K562 (cell line): Measurements from ENCODE around the gene SPHK2. TPM values are rescaled to one million over a fixed set of nuclear protein-coding genes. Genes with fewer than 3 reads are reported as not detected.
A peak's percentile ranks its signal among the peaks of the same experiment; 100 is the strongest.

ENCODE experiments used
- CUX1 ChIP-seq: fragments of 200-800 bp; sonication (Bioruptor generic); IDR thresholded peaks from 2 replicates; pipeline ENCODE4 v1.6.1; 2016; ENCODE audit warnings: missing genetic modification characterization, missing compliant biosample characterization
- HDAC2 ChIP-seq: fragments of 450-650 bp; IDR thresholded peaks from 2 replicates; pipeline ENCODE4 v1.6.1; 2016; ENCODE audit warnings: mild to moderate bottlenecking
- HDAC8 ChIP-seq: fragments of 450-650 bp; IDR thresholded peaks from 2 replicates; pipeline ENCODE4 v1.6.1; 2016; ENCODE audit warnings: mild to moderate bottlenecking, missing genetic modification characterization, moderate library complexity, missing compliant biosample characterization
- HNRNPH1 ChIP-seq: fragments of 200-400 bp; formaldehyde crosslinking; optimal IDR thresholded peaks from 2 replicates; pipeline ENCODE3; 2017; ENCODE audit warnings: low read depth, mild to moderate bottlenecking, low read length, moderate library complexity
- HOMEZ ChIP-seq: fragments of 250-450 bp; sonication (Bioruptor Pico); IDR thresholded peaks from 2 replicates; pipeline ENCODE4 v1.4.0; 2020; ENCODE audit warnings: mild to moderate bottlenecking, moderate library complexity
- MTA3 ChIP-seq: fragments of 450-650 bp; formaldehyde crosslinking; IDR thresholded peaks from 2 replicates; pipeline ENCODE4 v1.6.1; 2017; ENCODE audit warnings: mild to moderate bottlenecking, borderline replicate concordance
- MYC ChIP-seq, 2 experiments: fragments of 250-450 bp in 1 of 2; sonication (Bioruptor Pico) in 1 of 2; IDR thresholded peaks; 2 replicates each; pipeline versions ENCODE4 v1.5.1 to v1.6.1; 2012 to 2021; ENCODE audit warnings: low read depth in 2 of 2, borderline replicate concordance in 1 of 2, improper control_type of control experiment in 1 of 2, low read length in 1 of 2, mild to moderate bottlenecking in 1 of 2, moderate library complexity in 1 of 2
- NR2F6 ChIP-seq: fragments of 450-650 bp; formaldehyde crosslinking; IDR thresholded peaks from 2 replicates; pipeline ENCODE4 v1.4.0; 2020; ENCODE audit warnings: mild to moderate bottlenecking
- RBM25 ChIP-seq: fragments of 200-400 bp; formaldehyde crosslinking; IDR thresholded peaks from 2 replicates; pipeline ENCODE4 v1.6.1; 2018; ENCODE audit warnings: low read length, low read depth, moderate library complexity; ENCODE audit not compliant: severe bottlenecking
- SMARCA5 ChIP-seq: fragments of 450-650 bp; IDR thresholded peaks from 2 replicates; pipeline ENCODE4 v1.6.1; 2016
- SMARCB1 ChIP-seq: IDR thresholded peaks from 2 replicates; pipeline ENCODE4 v1.6.1; 2011; ENCODE audit warnings: improper control_type of control experiment, low read depth; ENCODE audit not compliant: insufficient read length
- SOX6 ChIP-seq: fragments of 450-650 bp; IDR thresholded peaks from 2 replicates; pipeline ENCODE4 v1.6.1; 2014; ENCODE audit warnings: mild to moderate bottlenecking
- U2AF2 ChIP-seq: fragments of 200-400 bp; formaldehyde crosslinking; optimal IDR thresholded peaks from 2 replicates; pipeline ENCODE3; 2017; ENCODE audit warnings: low read depth, mild to moderate bottlenecking, low read length
- ZBTB7A ChIP-seq: IDR thresholded peaks from 2 replicates; pipeline ENCODE4 v1.6.1; 2011; ENCODE audit warnings: low read depth, mild to moderate bottlenecking, low read length, moderate library complexity, borderline replicate concordance; ENCODE audit not compliant: control insufficient read depth
- ZNF12 ChIP-seq: sonication (generic); formaldehyde crosslinking; IDR thresholded peaks from 2 replicates; pipeline ENCODE4 v1.4.0; 2020; ENCODE audit warnings: mild to moderate bottlenecking, missing genetic modification reagents
- ZNF124 ChIP-seq: sonication (generic); formaldehyde crosslinking; IDR thresholded peaks from 2 replicates; pipeline ENCODE4 v1.8.1; 2022; ENCODE audit warnings: missing genetic modification reagents
- ZNF384 ChIP-seq: IDR thresholded peaks from 2 replicates; pipeline ENCODE4 v1.6.1; 2012; ENCODE audit warnings: low read depth, low read length, improper control_type of control experiment
- ZNF507 ChIP-seq: conservative IDR thresholded peaks from 2 replicates; pipeline ENCODE4 v1.6.1; 2017; ENCODE audit warnings: missing genetic modification characterization, missing compliant biosample characterization
- ZNF583 ChIP-seq: fragments of 250-450 bp; sonication (Bioruptor Pico); IDR thresholded peaks from 2 replicates; pipeline ENCODE4 v1.4.0; 2020
- polyA plus RNA-seq, 8 experiments: library from polyadenylated mRNA; depleted of rRNA in 4 of 8; stranded (reverse) in 5 of 8; unstranded in 3 of 8; fragments of >200 nt; fragmentation: Nextera tagmentation in 2 of 8; fragmentation: Illumina TruSeq in 1 of 8; extraction: Ambion mirVana in 2 of 8; extraction: Trizol in 1 of 8; gene quantifications; 2 replicates each; pipeline versions ENCODE4 v1.2.1 to v1.2.3, GENCODE V29; 2011 to 2014; ENCODE audit warnings: inconsistent platforms in 1 of 8, missing spikeins in 1 of 8
- total RNA-seq, 7 experiments: library from RNA; depleted of rRNA in 6 of 7; stranded (reverse); fragments of >200 nt in 6 of 7; fragmentation: Illumina TruSeq in 2 of 7; extraction: Trizol in 2 of 7; gene quantifications; 2 replicates each; pipeline versions ENCODE4 v1.2.1 to v1.2.3, GENCODE V29; 2011 to 2021; ENCODE audit warnings: low replicate concordance in 1 of 7
- TF ChIP-seq, protein P1 (sequence below): sonication (generic); formaldehyde crosslinking; IDR thresholded peaks from 2 replicates; pipeline ENCODE4 v1.8.1; 2022; ENCODE audit warnings: missing genetic modification reagents
- TF ChIP-seq, protein P2 (sequence below): sonication (generic); formaldehyde crosslinking; IDR thresholded peaks from 2 replicates; pipeline ENCODE4 v1.8.0; 2023; ENCODE audit warnings: mild to moderate bottlenecking, missing genetic modification reagents

SPHK2 gene
- total and polyA plus RNA-seq, 9 of the 15 experiments (the other 6 are each of a cell fraction or from before 2014, with no cell fraction given): 0.10 to 15.2 (median 2.9) TPM

GRCh38 chr19:48641850-48642249 is 22.5 kb downstream of the SPHK2 start (continued):
- no peak for TF ChIP-seq HOMEZ (CRISPR knock-in tag)
- 0 out of 2 replicates have a peak, but pooled peaks have one; percentile 37 for TF ChIP-seq SMARCA5
- no peak for TF ChIP-seq ZNF384
- TF ChIP-seq ZNF583: no peak
- TF ChIP-seq CUX1 (CRISPR knock-in tag): no peak
- TF ChIP-seq, protein P1, sequence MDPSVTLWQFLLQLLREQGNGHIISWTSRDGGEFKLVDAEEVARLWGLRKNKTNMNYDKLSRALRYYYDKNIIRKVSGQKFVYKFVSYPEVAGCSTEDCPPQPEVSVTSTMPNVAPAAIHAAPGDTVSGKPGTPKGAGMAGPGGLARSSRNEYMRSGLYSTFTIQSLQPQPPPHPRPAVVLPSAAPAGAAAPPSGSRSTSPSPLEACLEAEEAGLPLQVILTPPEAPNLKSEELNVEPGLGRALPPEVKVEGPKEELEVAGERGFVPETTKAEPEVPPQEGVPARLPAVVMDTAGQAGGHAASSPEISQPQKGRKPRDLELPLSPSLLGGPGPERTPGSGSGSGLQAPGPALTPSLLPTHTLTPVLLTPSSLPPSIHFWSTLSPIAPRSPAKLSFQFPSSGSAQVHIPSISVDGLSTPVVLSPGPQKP (CRISPR knock-in tag): no peak
- no peak for TF ChIP-seq MYC (IDR thresholded peaks at IDR 0.05; ENCODE audit: low read depth, low read length)
- TF ChIP-seq MYC (CRISPR knock-in tag; IDR thresholded peaks at IDR 0.05; ENCODE audit: borderline replicate concordance, low read depth): no peak
- TF ChIP-seq SMARCB1: no peak
- TF ChIP-seq U2AF2: no peak
- no peak for TF ChIP-seq SOX6
- no peak for TF ChIP-seq ZBTB7A
- no peak for TF ChIP-seq ZNF124
- TF ChIP-seq HDAC2: 0 out of 2 replicates have a peak, but pooled peaks have one; percentile 25
- TF ChIP-seq, protein P2, sequence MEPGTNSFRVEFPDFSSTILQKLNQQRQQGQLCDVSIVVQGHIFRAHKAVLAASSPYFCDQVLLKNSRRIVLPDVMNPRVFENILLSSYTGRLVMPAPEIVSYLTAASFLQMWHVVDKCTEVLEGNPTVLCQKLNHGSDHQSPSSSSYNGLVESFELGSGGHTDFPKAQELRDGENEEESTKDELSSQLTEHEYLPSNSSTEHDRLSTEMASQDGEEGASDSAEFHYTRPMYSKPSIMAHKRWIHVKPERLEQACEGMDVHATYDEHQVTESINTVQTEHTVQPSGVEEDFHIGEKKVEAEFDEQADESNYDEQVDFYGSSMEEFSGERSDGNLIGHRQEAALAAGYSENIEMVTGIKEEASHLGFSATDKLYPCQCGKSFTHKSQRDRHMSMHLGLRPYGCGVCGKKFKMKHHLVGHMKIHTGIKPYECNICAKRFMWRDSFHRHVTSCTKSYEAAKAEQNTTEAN: no peak
- TF ChIP-seq RBM25: peak; percentile 69
- TF ChIP-seq MTA3: no peak
- no peak for TF ChIP-seq NR2F6 (CRISPR knock-in tag)
- no peak for TF ChIP-seq ZNF12 (CRISPR knock-in tag)
- TF ChIP-seq HNRNPH1: no peak
- TF ChIP-seq HDAC8 (tag): no peak
- no peak for TF ChIP-seq ZNF507 (tag)
